ENCODE results near the gene PAF1.

DNA sequence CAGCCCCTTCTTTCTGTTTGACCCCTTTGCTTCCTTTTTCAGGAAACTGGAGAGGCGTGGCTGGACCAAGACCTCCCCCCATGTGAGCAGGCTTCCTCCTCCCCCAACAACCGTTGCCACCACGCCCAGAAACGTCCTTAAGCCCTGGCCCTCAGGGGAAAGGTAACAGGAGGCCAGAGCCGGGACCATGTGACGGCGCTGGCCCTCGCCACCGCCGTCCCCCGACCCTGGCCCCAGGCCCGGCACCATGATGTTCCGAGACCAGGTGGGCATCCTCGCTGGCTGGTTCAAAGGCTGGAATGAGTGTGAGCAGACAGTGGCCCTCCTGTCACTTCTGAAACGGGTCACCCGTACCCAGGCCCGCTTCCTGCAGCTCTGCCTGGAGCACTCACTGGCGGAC lies 34.3 kb downstream of the PAF1 start:
- TF ChIP-seq POLR2AphosphoS5 (IDR thresholded peaks at IDR 0.05; ENCODE audit: borderline replicate concordance, low read depth, low read length), result no peak
- TF ChIP-seq EZH2 (IDR thresholded peaks at IDR 0.05), result no peak
- TF ChIP-seq FOXP2 (optimal IDR thresholded peaks at IDR 0.05; ENCODE audit: control extremely low read depth, extremely low read length, insufficient read depth), result no peak

All from SK-N-MC (cell line).